HG03565 (cell line): Measurements from ENCODE around the gene HCAR3.
"Not testable (repeated sequence)": the region's sequence is repeated elsewhere in the genome, so short reads cannot be mapped to it uniquely, and the experiment has no call there.

Source experiments
- ATAC-seq: cut with Tn5 transposase; IDR thresholded peaks from one replicate; pipeline ENCODE4 v1.9.1; 2021; ENCODE audit warnings: mild to moderate bottlenecking, moderate library complexity; ENCODE audit not compliant: unreplicated experiment

Gene HCAR3

GRCh38 chr12:122716658-122717057 lies at the start of gene HCAR3:
TSS of gene HCAR3 (minus strand) at chr12:122716811. CDS start at chr12:122716737, 74 bp downstream.
- not testable (repeated sequence) for ATAC-seq

DNA sequence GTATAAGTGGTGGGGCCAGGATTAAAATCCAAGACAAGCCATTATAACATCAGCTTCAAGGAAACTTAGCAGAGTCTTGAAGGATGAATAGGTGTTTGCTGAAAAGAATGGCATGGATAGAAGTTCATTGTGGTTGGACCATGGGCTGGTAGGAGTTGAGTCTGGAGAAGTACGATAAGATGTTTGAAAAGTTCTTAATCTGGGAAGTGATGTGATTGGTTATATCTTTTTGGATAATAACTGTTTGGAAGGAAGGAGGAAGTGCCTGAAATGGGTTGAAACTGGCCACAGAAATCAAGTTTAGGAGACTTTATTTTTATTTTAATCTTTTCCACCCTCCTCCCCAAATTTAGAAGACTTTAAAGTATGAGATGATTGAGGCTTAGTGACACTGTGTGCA lies 41.0 kb upstream of the HCAR3 start:
- no peak for ATAC-seq

DNA sequence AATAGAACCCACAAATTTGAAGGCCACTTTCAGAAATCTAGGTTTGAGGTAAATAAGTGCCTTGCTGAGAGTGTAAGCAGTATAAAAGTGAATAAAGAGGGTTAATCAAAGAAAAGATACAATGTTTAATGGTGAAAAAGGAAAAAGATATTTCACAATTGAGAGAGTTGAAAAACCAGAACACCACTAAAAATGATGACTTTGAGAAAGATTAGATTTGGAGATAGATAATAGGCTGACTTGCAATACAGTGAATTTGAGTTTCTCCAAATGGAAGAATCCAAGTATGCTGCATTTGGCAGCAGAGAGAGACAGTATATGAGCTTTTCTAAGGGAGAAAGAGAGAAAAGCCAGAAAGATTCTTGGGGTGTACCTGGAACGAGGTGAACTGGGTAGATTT lies 38.2 kb upstream of the HCAR3 start:
- no peak for ATAC-seq

DNA sequence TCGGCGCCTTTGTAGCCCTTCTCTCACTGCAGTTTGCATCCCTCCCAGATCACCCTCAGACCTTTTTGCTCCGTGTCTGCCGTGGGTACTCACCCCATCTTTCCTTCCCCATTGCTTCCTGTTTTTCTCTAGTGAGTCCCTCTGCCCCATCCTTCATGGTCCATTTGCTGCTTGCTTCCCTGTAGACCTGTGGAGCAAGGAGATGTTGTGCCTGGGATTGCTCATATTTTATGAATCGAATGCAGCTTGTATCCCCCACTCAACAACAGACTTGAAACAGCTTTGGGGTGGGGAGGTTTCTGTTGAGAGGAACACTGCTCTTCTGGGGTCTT lies 36.7 kb upstream of the HCAR3 start:
- ATAC-seq: no peak

DNA sequence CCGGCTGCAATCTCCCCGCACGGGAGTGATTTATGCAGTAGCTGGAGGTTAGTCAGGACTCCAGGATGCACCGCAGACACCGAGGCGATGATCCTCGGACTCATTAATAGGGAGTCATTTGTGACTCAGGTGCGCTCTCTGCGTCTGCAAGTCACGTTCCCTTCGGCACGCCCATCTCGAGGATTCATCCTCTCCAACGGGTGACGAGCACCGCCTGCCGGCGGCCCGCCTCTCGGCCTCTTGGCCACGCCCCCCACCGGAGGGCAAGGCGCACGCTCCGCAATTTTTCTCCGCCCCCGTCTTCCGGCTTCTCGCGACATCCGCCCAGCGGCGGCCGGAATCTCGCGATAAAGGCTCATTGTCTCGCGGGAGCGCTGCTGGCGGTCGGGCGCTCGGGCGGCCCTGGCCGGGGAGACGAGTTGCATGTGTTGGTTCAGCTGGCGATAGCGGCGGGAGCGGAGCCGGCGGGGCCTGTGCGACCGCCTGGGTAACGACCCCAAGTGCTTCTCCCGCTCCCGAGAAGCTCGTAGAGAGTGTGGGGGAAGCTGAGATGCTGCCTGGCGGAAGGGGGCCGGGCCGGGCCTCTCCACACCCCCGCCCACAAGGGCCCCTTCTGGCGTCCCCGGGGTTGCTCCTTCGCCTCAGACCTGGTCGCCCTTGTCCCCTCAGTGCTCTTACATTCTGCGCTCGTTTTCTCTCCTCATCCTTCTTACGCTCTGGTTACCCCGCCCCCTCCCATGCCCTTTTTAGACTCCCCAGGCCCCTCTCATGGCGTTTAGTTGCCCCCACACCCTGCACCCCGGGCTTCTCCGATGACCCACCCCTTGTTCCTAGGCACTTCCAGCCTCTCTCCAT lies 36.1 kb upstream of the HCAR3 start, which contains the start of gene DENR:
DENR (plus strand) TSS at position 361 of the 855 bp plus-strand sequence. CDS start 878 bp downstream, outside the sequence.
- ATAC-seq: peak; percentile 94

GRCh38 chr12:122750781-122751515 lies 34.3 kb upstream of the HCAR3 start:
- ATAC-seq: not testable (repeated sequence)

DNA sequence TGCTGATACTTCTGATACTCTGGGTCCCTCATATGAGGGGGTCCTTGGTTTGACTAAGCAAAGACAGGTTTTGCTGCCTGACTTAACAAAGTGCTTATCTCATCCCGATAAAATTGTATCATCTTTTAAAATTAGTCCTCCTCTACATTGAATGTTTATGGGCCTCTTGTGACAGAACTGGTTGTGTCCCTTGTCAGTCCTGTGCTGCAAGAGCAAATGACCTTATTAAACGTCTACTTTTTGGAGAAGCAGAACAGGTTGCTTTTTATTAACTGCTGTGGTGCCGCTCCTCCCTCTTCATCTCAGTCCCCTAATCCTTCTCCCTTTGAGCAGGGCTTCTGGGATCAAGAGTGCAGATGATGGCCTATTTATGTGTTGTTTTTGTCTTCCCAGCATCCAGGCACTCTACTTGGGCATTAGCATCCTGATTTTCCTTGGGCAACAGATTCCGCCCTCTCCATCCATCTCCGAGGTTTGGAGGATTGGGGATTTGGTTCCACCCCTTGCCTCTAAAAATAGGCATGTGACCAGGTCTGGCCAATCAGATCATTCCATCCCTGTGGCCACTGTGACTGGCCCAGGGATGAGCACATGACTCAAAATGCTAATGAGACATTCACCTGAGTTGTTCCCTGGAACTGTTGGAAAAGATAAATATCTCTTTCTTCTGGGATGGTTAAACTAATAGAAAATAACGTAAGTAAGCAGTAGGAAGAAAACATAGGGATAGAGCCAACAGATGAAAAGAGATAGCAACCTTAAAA lies 33.1 kb upstream of the HCAR3 start:
- no peak for ATAC-seq

- ATAC-seq: no peak
These were observed 30.9 kb upstream of the HCAR3 start for GRCh38 chr12:122747224-122748135.

DNA sequence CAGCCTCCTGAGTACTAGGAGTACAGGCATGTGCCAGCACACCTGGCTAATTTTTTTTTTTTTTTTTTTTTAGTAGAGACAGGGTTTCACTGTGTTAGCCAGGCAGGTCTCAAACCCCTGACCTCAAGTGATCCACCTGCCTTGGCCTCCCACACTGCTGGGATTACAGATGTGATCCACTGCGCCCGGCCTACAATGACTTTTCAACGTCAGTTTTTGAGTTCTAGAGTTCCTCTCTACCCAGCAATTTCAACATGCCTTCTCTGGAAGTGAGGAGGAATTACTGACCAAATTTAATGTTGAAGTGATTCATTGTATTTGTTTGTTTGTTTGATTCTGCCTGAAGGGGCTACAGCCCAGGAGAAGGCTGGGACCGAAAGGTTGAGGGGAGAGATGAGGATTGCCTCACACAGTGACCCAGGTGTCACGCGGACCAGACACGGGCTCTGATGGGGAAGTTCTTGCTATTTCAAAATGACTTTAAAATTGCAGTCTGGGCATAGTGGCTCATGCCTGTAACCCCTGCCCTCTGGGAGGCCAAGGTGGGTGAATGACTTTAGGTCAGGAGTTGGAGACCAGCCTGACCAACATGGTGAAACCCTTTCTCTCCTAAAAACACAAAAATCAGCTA lies 27.4 kb upstream of the HCAR3 start:
- no peak for ATAC-seq

- ATAC-seq: no peak
These were observed 23.7 kb upstream of the HCAR3 start for GRCh38 chr12:122740351-122740750.

- no peak for ATAC-seq
These were observed 22.0 kb upstream of the HCAR3 start for GRCh38 chr12:122738571-122738970.

- no peak for ATAC-seq
These were observed 16.0 kb upstream of the HCAR3 start for GRCh38 chr12:122732611-122733010.

DNA sequence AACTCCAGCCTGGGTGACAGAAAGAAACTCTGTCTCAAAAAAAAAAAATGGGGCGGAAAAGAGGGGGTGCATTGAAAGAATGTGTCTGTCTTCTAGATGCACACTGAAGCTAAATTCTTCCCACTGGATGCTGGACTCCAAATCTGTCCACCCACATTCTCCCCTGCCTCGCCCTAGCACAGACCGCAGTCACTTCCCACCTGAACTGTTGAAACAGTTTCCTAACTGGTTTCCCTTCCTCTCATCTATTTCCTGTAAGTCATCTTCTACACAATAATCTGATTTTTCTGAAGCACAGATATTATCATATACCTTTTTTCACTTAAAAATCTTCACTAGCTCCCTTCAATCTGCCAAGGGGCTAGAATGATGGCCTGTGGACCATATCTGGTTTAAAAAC lies 15.6 kb upstream of the HCAR3 start:
- no peak for ATAC-seq

- ATAC-seq: no peak
These were observed 13.8 kb upstream of the HCAR3 start, which contains the start of gene HCAR1 for GRCh38 chr12:122730215-122731014. TSS of gene HCAR1 (minus strand) at chr12:122730844. CDS start at chr12:122730339, 505 bp downstream.

DNA sequence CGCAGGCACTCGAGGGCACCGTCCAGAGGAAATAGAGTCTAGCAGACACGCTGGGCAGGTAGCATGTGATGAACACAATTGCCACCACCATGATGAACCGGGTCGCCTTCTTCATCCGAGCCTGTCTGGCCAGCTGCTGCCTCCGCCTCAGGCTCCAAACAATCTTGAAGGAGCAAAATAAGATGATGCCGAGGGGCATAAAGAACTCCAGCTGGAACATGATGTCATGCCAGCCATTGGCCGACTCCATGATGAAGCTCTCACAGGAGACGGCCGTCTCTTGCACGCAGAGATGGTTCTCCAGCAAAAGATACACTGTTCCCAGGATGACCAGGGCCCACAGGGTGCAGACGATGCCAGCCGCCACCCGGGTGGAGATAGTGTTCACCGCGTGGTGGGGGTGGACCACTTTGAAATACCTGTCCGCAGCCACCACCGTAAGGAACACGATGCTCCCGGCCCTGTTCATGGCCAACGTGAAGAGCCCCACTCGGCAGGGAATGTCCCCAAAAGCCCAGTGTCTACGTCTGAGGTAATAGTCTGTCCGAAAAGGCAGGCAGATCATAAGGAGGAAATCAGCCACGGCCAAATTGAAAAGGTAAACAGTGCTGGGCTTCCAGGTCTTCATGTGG lies 13.1 kb upstream of the HCAR3 start:
- no peak for ATAC-seq

DNA sequence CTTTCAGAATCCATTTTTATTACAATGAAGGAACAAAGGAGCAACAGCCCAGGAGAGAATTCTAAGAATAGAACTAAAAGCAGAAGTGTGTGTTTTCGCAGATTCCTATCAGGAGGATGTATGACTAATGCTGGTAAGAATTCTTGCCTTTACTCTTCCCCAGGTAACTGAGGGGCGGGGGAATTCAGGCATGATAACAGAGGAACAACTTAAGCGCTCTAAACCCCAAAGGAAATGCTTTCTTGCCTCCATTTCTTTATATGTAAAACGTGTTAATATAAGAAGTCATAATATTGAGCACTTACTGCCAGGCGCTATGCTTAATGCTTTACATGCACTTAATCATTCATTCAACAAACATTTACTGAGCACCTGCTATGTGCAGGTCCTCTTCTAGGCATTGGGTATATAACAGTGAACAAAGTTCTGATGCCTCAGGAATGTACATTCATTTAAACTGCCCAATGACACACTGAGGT lies 9.5 kb upstream of the HCAR3 start:
- no peak for ATAC-seq

DNA sequence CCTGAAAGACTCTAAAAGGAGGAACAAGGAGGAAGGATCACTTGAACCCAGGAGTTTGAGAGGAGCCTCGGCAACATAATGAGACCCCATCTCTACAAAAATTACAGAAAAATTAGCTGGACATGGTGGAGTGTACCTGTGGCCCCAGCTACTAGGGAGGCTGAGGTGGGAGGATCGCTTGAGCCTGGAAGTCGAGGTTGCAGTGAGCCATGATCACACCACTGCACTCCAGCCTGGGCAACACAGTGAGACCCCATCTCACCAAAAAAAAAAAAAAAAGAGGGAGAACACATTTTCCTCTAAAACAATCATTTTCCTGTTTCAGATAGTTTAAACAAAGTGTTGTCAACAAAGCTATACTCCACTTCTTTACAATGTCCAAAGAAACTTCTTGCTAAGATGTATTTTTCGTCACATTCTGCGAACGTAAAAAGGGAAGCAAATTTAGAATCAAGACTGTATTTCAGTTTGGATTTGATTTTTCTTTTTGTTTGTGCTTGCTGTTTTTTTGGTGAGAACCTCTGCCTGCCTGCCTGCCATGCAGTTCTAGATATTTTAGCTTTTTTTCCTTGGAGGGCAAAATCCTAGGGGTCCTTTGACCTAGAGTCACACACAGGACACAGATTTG lies 9.0 kb upstream of the HCAR3 start:
- ATAC-seq: no peak
